ENCODE data around the gene MCF2L2. TPM values are rescaled to one million over a fixed set of nuclear protein-coding genes. Genes with fewer than 3 reads are reported as not detected.

The MCF2L2 gene
- total and polyA plus RNA-seq, 2 experiments from 2014 or later, result 6.7 to 14.6 TPM

- Mint-ChIP-seq H3K4me1 (peaks cover 14% of the 10 kb centered on the region), H3K4me3 (no peak overlapping the region), H3K27ac (no peak overlapping the region), H3K27me3 (ENCODE audit: insufficient read depth, low read depth, poor library complexity) (peaks cover 2% of the 10 kb centered on the region), H3K9me3 (peaks cover 25% of the 10 kb centered on the region), H3K36me3 (ENCODE audit: low read depth) (peaks cover 11% of the 10 kb centered on the region)
- Histone ChIP-seq H4K20me1 (replicated peaks; ENCODE audit: insufficient read depth) (no peaks in the 10 kb centered on the region), H3K4me1 (ENCODE audit: insufficient read depth) (peaks cover 21% of the 10 kb centered on the region), H3K27ac (ENCODE audit: low read depth) (no peak overlapping the region), H3K9me2 (ENCODE audit: insufficient read depth) (no peaks in the 10 kb centered on the region), H3K36me3 (ENCODE audit: insufficient read depth) (peaks cover 11% of the 10 kb centered on the region; the same call in 1 of the 2 replicates), H3K4me2 (no peak overlapping the region), H3K4me3 (no peak overlapping the region), H3F3A (replicated peaks; ENCODE audit: low read depth) (peaks cover 3% of the 10 kb centered on the region; the same call in 1 of the 2 replicates), H3K79me2 (replicated peaks; ENCODE audit: insufficient read depth) (peaks cover 9% of the 10 kb centered on the region), H2AFZ (no peak overlapping the region), H3K27me3 (ENCODE audit: insufficient read depth) (no peaks in the 10 kb centered on the region)
- DNase-seq (ENCODE audit: low spot score), result no peak
- TF ChIP-seq REST (IDR thresholded peaks at IDR 0.05; ENCODE audit: unreplicated experiment) (no peak), ZNF331 (CRISPR knock-in tag; IDR thresholded peaks at IDR 0.05; ENCODE audit: low read depth) (no peak), NANOG (IDR thresholded peaks at IDR 0.05; ENCODE audit: borderline replicate concordance) (no peak), CTCF (conservative IDR thresholded peaks at IDR 0.05; ENCODE audit: low read depth in 2 of 2) (no peak), ZNF462 (CRISPR knock-in tag; IDR thresholded peaks at IDR 0.05) (no peak), ETS1 (IDR thresholded peaks at IDR 0.05) (no peak), EZH2phosphoT487 (IDR thresholded peaks at IDR 0.05; ENCODE audit: unreplicated experiment) (no peak), POLR2AphosphoS5 (IDR thresholded peaks at IDR 0.05; ENCODE audit: low read depth) (no peak), JUNB (IDR thresholded peaks at IDR 0.05; ENCODE audit: unreplicated experiment) (no peak), ZNF114 (CRISPR knock-in tag; IDR thresholded peaks at IDR 0.05) (no peak), EZH2 (IDR thresholded peaks at IDR 0.05; ENCODE audit: low read depth, unreplicated experiment) (no peak), CREB1 (CRISPR knock-in tag; IDR thresholded peaks at IDR 0.05; ENCODE audit: low read depth) (no peak), STAT1 (IDR thresholded peaks at IDR 0.05; ENCODE audit: unreplicated experiment) (no peak)
- ATAC-seq, result no peak
These were observed 15.3 kb upstream of the MCF2L2 start for GRCh38 chr3:183443395-183444385.

Data from GM23338 (cell line).